Mesendoderm (in vitro differentiated cells): ENCODE data around the gene CMPK2.

ENCODE experiments used
- DNase-seq: peaks from one replicate; pipeline ENCODE4 v3.0.0; 2013
- H2AK5ac ChIP-seq: 2 replicates; pipeline ENCODE4 v1.6.1; 2013; ENCODE audit warnings: low read length, inconsistent platforms
- H2BK120ac ChIP-seq: 2 replicates; pipeline ENCODE4 v1.6.1; 2013; ENCODE audit warnings: low read depth, mild to moderate bottlenecking, low read length, moderate library complexity, mixed read lengths
- H2BK15ac ChIP-seq: replicated peaks from 2 replicates; pipeline ENCODE4 v1.6.1; 2013; ENCODE audit warnings: low read depth, mild to moderate bottlenecking, moderate library complexity
- H2BK5ac ChIP-seq: 2 replicates; pipeline ENCODE4 v1.6.1; 2013; ENCODE audit warnings: low read length, inconsistent platforms
- H3K18ac ChIP-seq: 2 replicates; pipeline ENCODE4 v1.6.1; 2013; ENCODE audit warnings: mild to moderate bottlenecking, low read length, mixed read lengths
- H3K23ac ChIP-seq: one replicate; pipeline ENCODE4 v1.6.1; 2013; ENCODE audit warnings: low read length
- H3K27ac ChIP-seq: 2 replicates; pipeline ENCODE4 v1.5.1; 2013; ENCODE audit warnings: low read depth, mild to moderate bottlenecking, inconsistent platforms, low read length, moderate library complexity
- H3K27me3 ChIP-seq: 2 replicates; pipeline ENCODE4 v1.6.1; 2013; ENCODE audit warnings: low read length, control low read depth, mild to moderate bottlenecking, inconsistent platforms; ENCODE audit not compliant: insufficient read depth, poor library complexity
- H3K36me3 ChIP-seq: 2 replicates; pipeline ENCODE4 v1.6.1; 2013; ENCODE audit warnings: low read length, inconsistent platforms; ENCODE audit not compliant: control insufficient read depth, insufficient read depth
- H3K4ac ChIP-seq: one replicate; pipeline ENCODE4 v1.6.1; 2013; ENCODE audit warnings: low read depth, mild to moderate bottlenecking, low read length, moderate library complexity
- H3K4me1 ChIP-seq: 2 replicates; pipeline ENCODE4 v1.6.1; 2013; ENCODE audit warnings: low read depth, low read length, inconsistent platforms; ENCODE audit not compliant: control insufficient read depth
- H3K4me2 ChIP-seq: 2 replicates; pipeline ENCODE4 v1.6.1; 2013; ENCODE audit warnings: low read length
- H3K4me3 ChIP-seq: 2 replicates; pipeline ENCODE4 v1.5.1; 2013; ENCODE audit warnings: mild to moderate bottlenecking, low read length
- H3K56ac ChIP-seq: one replicate; pipeline ENCODE4 v1.6.1; 2013; ENCODE audit warnings: low read length
- H3K79me1 ChIP-seq: 2 replicates; pipeline ENCODE4 v1.6.1; 2013; ENCODE audit warnings: low read length, inconsistent platforms
- H3K79me2 ChIP-seq: 2 replicates; pipeline ENCODE4 v1.6.1; 2013; ENCODE audit warnings: mild to moderate bottlenecking, low read length; ENCODE audit not compliant: control insufficient read depth, insufficient read depth
- H3K9ac ChIP-seq: 2 replicates; pipeline ENCODE4 v1.6.1; 2013; ENCODE audit warnings: low read length, inconsistent platforms
- H4K5ac ChIP-seq: one replicate; pipeline ENCODE4 v1.6.1; 2013; ENCODE audit warnings: low read length
- H4K8ac ChIP-seq: one replicate; pipeline ENCODE4 v1.6.1; 2013; ENCODE audit warnings: low read depth, mild to moderate bottlenecking, control low read depth, low read length, moderate library complexity
- WGBS: extraction: QIAGEN DNeasy Blood & Tissue Kit; methylation state at CpG from one replicate; pipeline ENCODE4 v1.1.7; 2013; ENCODE audit warnings: low lambda C conversion rate, missing lambda C conversion rate; ENCODE audit not compliant: insufficient coverage; ENCODE audit errors: extremely low coverage; 5-methylcytosine and 5-hydroxymethylcytosine counted together

Gene CMPK2

DNA sequence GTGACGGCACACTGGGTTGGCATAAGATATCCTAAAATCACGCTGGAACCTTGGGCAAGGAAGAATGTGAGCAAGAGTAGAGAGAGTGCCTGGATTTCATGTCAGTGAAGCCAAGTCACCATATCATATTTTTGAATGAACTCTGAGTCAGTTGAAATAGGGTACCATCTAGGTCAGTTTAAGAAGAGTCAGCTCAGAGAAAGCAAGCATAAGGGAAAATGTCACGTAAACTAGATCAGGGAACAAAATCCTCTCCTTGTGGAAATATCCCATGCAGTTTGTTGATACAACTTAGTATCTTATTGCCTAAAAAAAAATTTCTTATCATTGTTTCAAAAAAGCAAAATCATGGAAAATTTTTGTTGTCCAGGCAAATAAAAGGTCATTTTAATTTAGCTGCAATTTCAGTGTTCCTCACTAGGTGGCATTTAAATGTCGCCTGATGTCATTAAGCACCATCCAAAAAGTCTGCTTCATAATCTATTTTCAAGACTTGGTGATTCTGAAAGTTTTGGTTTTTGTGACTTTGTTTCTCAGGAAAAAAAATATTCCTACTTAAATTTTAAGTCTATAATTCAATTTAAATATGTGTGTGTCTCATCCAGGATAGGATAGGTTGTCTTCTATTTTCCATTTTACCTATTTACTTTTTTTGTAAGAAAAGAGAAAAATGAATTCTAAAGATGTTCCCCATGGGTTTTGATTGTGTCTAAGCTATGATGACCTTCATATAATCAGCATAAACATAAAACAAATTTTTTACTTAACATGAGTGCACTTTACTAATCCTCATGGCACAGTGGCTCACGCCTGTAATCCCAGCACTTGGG lies 31.4 kb upstream of the CMPK2 start:
- Histone ChIP-seq H3K4me3 (no peak overlapping the region), H3K4me1 (no peaks in the 10 kb centered on the region), H4K8ac (no peak overlapping the region), H3K36me3 (no peaks in the 10 kb centered on the region), H3K23ac (no peak overlapping the region), H3K27ac (no peak overlapping the region), H3K4me2 (no peak overlapping the region), H2BK5ac (no peak overlapping the region), H3K79me1 (no peaks in the 10 kb centered on the region), H3K79me2 (no peaks in the 10 kb centered on the region), H3K4ac (no peak overlapping the region), H4K5ac (no peak overlapping the region), H3K56ac (no peak overlapping the region), H3K9ac (no peak overlapping the region), H2BK120ac (no peak overlapping the region), H3K27me3 (no peaks in the 10 kb centered on the region), H2BK15ac (no peak overlapping the region), H3K18ac (no peak overlapping the region), H2AK5ac (no peak overlapping the region)
- no CpG with 5 or more reads among the region's 5 CpGs for WGBS
- DNase-seq: peak; percentile 29

GRCh38 chr2:6893876-6894482 lies 28.3 kb upstream of the CMPK2 start:
- Histone ChIP-seq H4K8ac (no peak overlapping the region), H2BK120ac (no peak overlapping the region), H3K4ac (no peak overlapping the region), H3K18ac (no peak overlapping the region), H3K27me3 (no peaks in the 10 kb centered on the region), H3K9ac (no peak overlapping the region), H3K4me3 (no peak overlapping the region), H3K27ac (no peak overlapping the region), H2AK5ac (no peak overlapping the region), H3K4me2 (no peak overlapping the region), H3K4me1 (no peaks in the 10 kb centered on the region), H3K56ac (no peak overlapping the region), H4K5ac (no peak overlapping the region), H3K79me2 (no peaks in the 10 kb centered on the region), H2BK5ac (no peak overlapping the region), H3K23ac (no peak overlapping the region), H3K36me3 (no peaks in the 10 kb centered on the region), H3K79me1 (no peaks in the 10 kb centered on the region), H2BK15ac (no peak overlapping the region)
- WGBS: no CpG with 5 or more reads among the region's 2 CpGs
- DNase-seq: peak; percentile 24

- no peaks in the 10 kb centered on the region for H3K79me2 ChIP-seq
- no peaks in the 10 kb centered on the region for H3K4me1 ChIP-seq
- H3K27me3 ChIP-seq: no peaks in the 10 kb centered on the region
- no peak overlapping the region for H2AK5ac ChIP-seq
- H4K5ac ChIP-seq: no peak overlapping the region
- no peak overlapping the region for H2BK5ac ChIP-seq
- no peak for DNase-seq
- no peak overlapping the region for H3K18ac ChIP-seq
- H2BK120ac ChIP-seq: no peak overlapping the region
- H3K27ac ChIP-seq: no peak overlapping the region
- no peak overlapping the region for H4K8ac ChIP-seq
- H3K4ac ChIP-seq: no peak overlapping the region
- H3K23ac ChIP-seq: no peak overlapping the region
- no peaks in the 10 kb centered on the region for H3K79me1 ChIP-seq
- no peak overlapping the region for H3K4me3 ChIP-seq
- no peak overlapping the region for H3K9ac ChIP-seq
- H2BK15ac ChIP-seq: no peak overlapping the region
- H3K56ac ChIP-seq: no peak overlapping the region
- no peaks in the 10 kb centered on the region for H3K36me3 ChIP-seq
- no CpG with 5 or more reads among the region's 4 CpGs for WGBS
- no peak overlapping the region for H3K4me2 ChIP-seq
Observed at GRCh38 chr2:6888724-6889123, 23.0 kb upstream of the CMPK2 start.

DNA sequence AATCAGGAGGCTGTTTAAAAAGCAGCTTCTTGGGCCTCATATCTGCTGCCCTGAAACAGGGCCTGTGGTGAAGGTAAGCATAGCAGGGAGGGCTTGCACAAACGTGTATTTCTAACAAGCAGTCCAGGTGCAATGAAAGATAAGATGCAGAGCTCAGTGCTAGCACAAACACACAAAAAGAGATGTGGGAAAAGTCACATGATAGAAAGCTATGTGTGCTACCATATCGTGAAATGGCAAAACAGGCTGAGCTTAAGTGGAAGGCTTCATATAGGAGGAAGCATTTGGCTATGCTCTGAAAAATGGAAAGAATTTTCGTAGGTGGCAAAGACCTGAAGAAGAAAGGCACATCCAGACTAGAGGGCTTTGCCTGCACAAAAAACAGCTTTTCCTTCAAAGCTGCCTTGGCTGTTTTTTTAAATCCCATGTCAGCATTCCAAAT lies 22.1 kb upstream of the CMPK2 start:
- H3K56ac ChIP-seq: no peak overlapping the region
- no peak overlapping the region for H3K27ac ChIP-seq
- H2AK5ac ChIP-seq: no peak overlapping the region
- H3K4me3 ChIP-seq: no peak overlapping the region
- no peaks in the 10 kb centered on the region for H3K4me1 ChIP-seq
- H3K23ac ChIP-seq: no peak overlapping the region
- no peak overlapping the region for H3K4me2 ChIP-seq
- no CpG with 5 or more reads among the region's 3 CpGs for WGBS
- H3K27me3 ChIP-seq: no peaks in the 10 kb centered on the region
- no peaks in the 10 kb centered on the region for H3K79me1 ChIP-seq
- DNase-seq: no peak
- no peak overlapping the region for H4K8ac ChIP-seq
- no peak overlapping the region for H2BK120ac ChIP-seq
- no peak overlapping the region for H3K4ac ChIP-seq
- H3K79me2 ChIP-seq: no peaks in the 10 kb centered on the region
- no peak overlapping the region for H2BK5ac ChIP-seq
- H3K18ac ChIP-seq: no peak overlapping the region
- no peak overlapping the region for H2BK15ac ChIP-seq
- no peak overlapping the region for H3K9ac ChIP-seq
- H4K5ac ChIP-seq: no peak overlapping the region
- no peaks in the 10 kb centered on the region for H3K36me3 ChIP-seq

GRCh38 chr2:6885968-6886367 lies 20.3 kb upstream of the CMPK2 start:
- Histone ChIP-seq H3K36me3 (no peaks in the 10 kb centered on the region), H3K79me1 (no peaks in the 10 kb centered on the region), H2BK120ac (no peak overlapping the region), H3K27me3 (no peaks in the 10 kb centered on the region), H2BK15ac (no peak overlapping the region), H3K4me3 (no peak overlapping the region), H2BK5ac (no peak overlapping the region), H3K4ac (no peak overlapping the region), H4K5ac (no peak overlapping the region), H4K8ac (no peak overlapping the region), H2AK5ac (no peak overlapping the region), H3K9ac (no peak overlapping the region), H3K4me2 (no peak overlapping the region), H3K79me2 (no peaks in the 10 kb centered on the region), H3K56ac (no peak overlapping the region), H3K23ac (no peak overlapping the region), H3K4me1 (no peaks in the 10 kb centered on the region), H3K18ac (no peak overlapping the region), H3K27ac (no peak overlapping the region)
- WGBS: no CpG with 5 or more reads among the region's 3 CpGs
- no peak for DNase-seq
